GM10248 (cell line): ENCODE measurements around the gene AMACR.

Source experiments
- CTCF ChIA-PET: fragments of 300-600 bp; sonication (Branson Sonifier 250); formaldehyde crosslinking; extraction: SDS; loops from one replicate; lab custom pipeline; 2021; ENCODE audit warnings: antibody characterized with exemption; lab: Yijun Ruan, JAX
- POLR2A ChIA-PET: fragments of 350-650 bp; sonication (Branson Sonifier 250); formaldehyde crosslinking; extraction: SDS; loops from one replicate; lab custom pipeline; 2020; ENCODE audit warnings: antibody characterized with exemption; lab: Yijun Ruan, JAX
- DNase-seq: peaks from one replicate; pipeline ENCODE4 v3.0.0; 2012; ENCODE audit errors: extremely low spot score
- CTCF ChIP-seq: IDR thresholded peaks from 2 replicates; pipeline ENCODE4 v1.5.1; 2012; ENCODE audit warnings: mild to moderate bottlenecking, low read depth; ENCODE audit errors: extremely low read depth, missing control alignments, control extremely low read depth

Gene AMACR

GRCh38 chr5:33969572-33970452, 38.0 kb downstream of the AMACR start:
- ChIA-PET POLR2A (no interaction called here), CTCF (interaction anchor here (0.6 to 5.1 kb wide), 41 partner anchors 8 to 546 kb away, joined by 3 to 40 read pairs (median 5); partner anchors contain the start of genes RXFP3, SLC45A2 and TARS1)
- peak; percentile 91 for TF ChIP-seq CTCF
- peak; percentile 71 for DNase-seq

- TF ChIP-seq CTCF: no peak
- ChIA-PET POLR2A (no interaction called here), CTCF (interaction anchor here (2.2 to 5.1 kb wide), 9 partner anchors 8 to 537 kb away, joined by 6 to 40 read pairs (median 30); partner anchors contain the start of genes SLC45A2 and TARS1)
- DNase-seq: no peak
Measured at GRCh38 chr5:33968211-33969005, 39.4 kb downstream of the AMACR start.

GRCh38 chr5:33966805-33967204, 41.0 kb downstream of the AMACR start:
- ChIA-PET POLR2A (no interaction called here), CTCF (interaction anchor here (0.8 to 5.1 kb wide), 4 partner anchors 10 to 532 kb away, joined by 3 to 37 read pairs (median 19); no protein-coding TSS in a partner anchor)
- TF ChIP-seq CTCF: no peak
- no peak for DNase-seq

GRCh38 chr5:33964132-33964700, 43.6 kb downstream of the AMACR start:
- TF ChIP-seq CTCF: no peak
- DNase-seq: no peak
- ChIA-PET POLR2A (no interaction called here), CTCF (interaction anchor here (1.5 to 3.0 kb wide), 3 partner anchors 29 to 529 kb away, joined by 3 to 13 read pairs (median 6); partner anchors contain the start of gene RXFP3)

GRCh38 chr5:33958176-33958575, 49.7 kb downstream of the AMACR start:
- no peak for TF ChIP-seq CTCF
- no peak for DNase-seq
- CTCF ChIA-PET: interaction anchor here (1.3 to 4.4 kb wide), 3 partner anchors 12 to 20 kb away, joined by 4 to 40 read pairs (median 5); no protein-coding TSS in a partner anchor
- POLR2A ChIA-PET: no interaction called here
